H1 (cell line): ENCODE measurements around the gene RPS15.

Source experiments
- BCL11A ChIP-seq, 2 experiments: IDR thresholded peaks; one replicate each; pipeline ENCODE4 v1.6.1; 2011; ENCODE audit warnings: low read depth in 2 of 2, low read length in 2 of 2, mild to moderate bottlenecking in 2 of 2
- CEBPB ChIP-seq: IDR thresholded peaks from 2 replicates; pipeline ENCODE4 v1.6.1; 2012; ENCODE audit warnings: low read depth, low read length
- CTCF ChIP-seq, 3 experiments: IDR thresholded peaks; 1 replicate in 2 of 3; 2 replicates in 1 of 3; pipeline versions ENCODE4 v1.5.1 to v1.6.1; 2011; ENCODE audit warnings: low read length in 3 of 3, mild to moderate bottlenecking in 3 of 3, inconsistent platforms in 2 of 3, low read depth in 1 of 3, moderate library complexity in 1 of 3; ENCODE audit not compliant: insufficient read depth in 1 of 3; ENCODE audit errors: control extremely low read depth in 1 of 3
- MAFK ChIP-seq: IDR thresholded peaks from 2 replicates; pipeline ENCODE4 v1.6.1; 2012; ENCODE audit warnings: low read depth, mild to moderate bottlenecking, improper control_type of control experiment, low read length
- POLR2A ChIP-seq, 2 experiments: IDR thresholded peaks; 1 replicate in 1 of 2; 2 replicates in 1 of 2; pipeline ENCODE4 v1.6.1; 2011; ENCODE audit warnings: low read depth in 2 of 2, low read length in 2 of 2, mild to moderate bottlenecking in 2 of 2; ENCODE audit errors: control extremely low read depth in 1 of 2
- RBBP5 ChIP-seq: IDR thresholded peaks from 2 replicates; pipeline ENCODE4 v1.7.1; 2012; ENCODE audit warnings: low read depth, mild to moderate bottlenecking, inconsistent platforms, low read length, moderate library complexity, borderline replicate concordance
- SP1 ChIP-seq: IDR thresholded peaks from 2 replicates; pipeline ENCODE4 v1.6.1; 2011; ENCODE audit warnings: low read depth, low read length

GRCh38 chr19:1420590-1420989 is 17.6 kb upstream of the RPS15 start:
- TF ChIP-seq RBBP5: no peak
- TF ChIP-seq CEBPB: no peak
- TF ChIP-seq CTCF (IDR thresholded peaks at IDR 0.05; ENCODE audit: control extremely low read depth in 1 of 3, insufficient read depth in 1 of 3, low read depth in 1 of 3, low read length in 3 of 3): no peak
- no peak for TF ChIP-seq BCL11A (IDR thresholded peaks at IDR 0.05; ENCODE audit: low read depth in 2 of 2, low read length in 2 of 2)
- no peak for TF ChIP-seq POLR2A (IDR thresholded peaks at IDR 0.05; ENCODE audit: control extremely low read depth in 1 of 2, low read depth in 2 of 2, low read length in 2 of 2)
- no peak for TF ChIP-seq SP1
- TF ChIP-seq MAFK: no peak
